HCT116 (cell line): ENCODE measurements around the gene ELL2. TPM values are rescaled to one million over a fixed set of nuclear protein-coding genes. Genes with fewer than 3 reads are reported as not detected.

Experiments
- ATAC-seq: fragments of 200-7000 bp; cut with Tn5 transposase; 2 replicates; pipeline ENCODE4 v1.9.1; 2020; ENCODE audit warnings: mild to moderate bottlenecking, moderate library complexity
- BruUV-seq: library from RNA; stranded (reverse); fragments of 400-500 nt; replicated peaks from 2 replicates; lab custom pipeline; 2021; lab: Mats Ljungman, UMichigan
- CTCF ChIA-PET: fragments of 300-600 bp; sonication (Branson Sonifier 250); formaldehyde crosslinking; loops from one replicate; lab custom pipeline; 2021; ENCODE audit warnings: antibody characterized with exemption; lab: Charles Lee
- POLR2A ChIA-PET: fragments of 300-600, 350-600 bp; sonication (Branson Sonifier 250); formaldehyde crosslinking; loops from one replicate; lab custom pipeline; 2021; ENCODE audit warnings: antibody characterized with exemption; lab: Charles Lee
- RAD21 ChIA-PET, 2 experiments: fragments of 300-600 bp; sonication (Branson Sonifier 250); formaldehyde crosslinking; loops; one replicate each; lab custom pipeline; 2023; ENCODE audit warnings: low total read pairs in 2 of 2; ENCODE audit not compliant: uncharacterized antibody in 2 of 2, unreplicated experiment in 2 of 2, low non-redundant PET in 1 of 2; lab: Charles Lee
- DNase-seq: peaks from one replicate; pipeline ENCODE4 v3.0.0-alpha.2; 2010; ENCODE audit warnings: low read depth, low spot score
- H2AFZ ChIP-seq: fragments of 200-600 bp; shearing (Covaris generic), sonication (generic); 2 replicates; pipeline ENCODE4 v1.6.1; 2017; ENCODE audit warnings: low read depth, mixed run types, mixed read lengths, antibody characterized with exemption, low read length; ENCODE audit not compliant: poor library complexity, severe bottlenecking
- H3K27ac ChIP-seq: 2 replicates; pipeline ENCODE4 v1.5.1; 2012; ENCODE audit warnings: low read depth, low read length
- H3K27me3 ChIP-seq: fragments of 200-600 bp; sonication (generic); 2 replicates; pipeline ENCODE4 v1.6.1; 2016; ENCODE audit warnings: mixed run types, low read length, mixed read lengths; ENCODE audit not compliant: insufficient read depth
- H3K36me3 ChIP-seq, 2 experiments: fragments of 200-500 bp in 1 of 2; fragments of 200-600 bp in 1 of 2; sonication (Bioruptor generic) in 1 of 2; sonication (generic) in 1 of 2; 2 replicates each; pipeline versions ENCODE4 v1.5.1 to v1.6.1; 2014 to 2016; ENCODE audit warnings: low read length in 2 of 2, inconsistent platforms in 1 of 2, mixed read lengths in 1 of 2, mixed run types in 1 of 2; ENCODE audit not compliant: insufficient read depth in 2 of 2, control insufficient read depth in 1 of 2
- H3K4me1 ChIP-seq, 2 experiments: fragments of 200-600 bp in 1 of 2; sonication (generic) in 1 of 2; 2 replicates each; pipeline versions ENCODE4 v1.5.1 to v1.6.1; 2012 to 2017; ENCODE audit warnings: low read length in 2 of 2, inconsistent platforms in 1 of 2, mild to moderate bottlenecking in 1 of 2, mixed read lengths in 1 of 2, mixed run types in 1 of 2, moderate library complexity in 1 of 2; ENCODE audit not compliant: insufficient read depth in 2 of 2, control insufficient read depth in 1 of 2
- H3K4me2 ChIP-seq: fragments of 200-600 bp; sonication (generic); 2 replicates; pipeline ENCODE4 v1.6.1; 2017; ENCODE audit warnings: mixed run types, low read length, mixed read lengths
- H3K4me3 ChIP-seq, 2 experiments: fragments of 200-600 bp in 1 of 2; sonication (generic) in 1 of 2; replicated peaks in 1 of 2; 2 replicates each; pipeline ENCODE4 v1.5.1; 2011 to 2016; ENCODE audit warnings: low read length in 2 of 2, control low read depth in 1 of 2, low read depth in 1 of 2, mild to moderate bottlenecking in 1 of 2, mixed read lengths in 1 of 2, mixed run types in 1 of 2
- H3K79me2 ChIP-seq: fragments of 200-600 bp; sonication (generic); 2 replicates; pipeline ENCODE4 v1.6.1; 2017; ENCODE audit warnings: mild to moderate bottlenecking, mixed run types, low read length, moderate library complexity, mixed read lengths; ENCODE audit not compliant: insufficient read depth
- H3K9ac ChIP-seq: fragments of 200-600 bp; sonication (generic); 2 replicates; pipeline ENCODE4 v1.6.1; 2016; ENCODE audit warnings: low read length, mixed read lengths
- H3K9me2 ChIP-seq: fragments of 200-600 bp; sonication (generic), shearing (Covaris generic); 2 replicates; pipeline ENCODE4 v1.6.1; 2017; ENCODE audit warnings: mixed run types, mild to moderate bottlenecking, moderate library complexity; ENCODE audit not compliant: insufficient read depth
- H3K9me3 ChIP-seq, 2 experiments: fragments of 200-500 bp in 1 of 2; fragments of 200-600 bp in 1 of 2; sonication (Bioruptor generic) in 1 of 2; sonication (generic) in 1 of 2; 2 replicates each; pipeline ENCODE4 v1.6.1; 2014 to 2017; ENCODE audit warnings: low read length in 2 of 2, mixed read lengths in 2 of 2, inconsistent platforms in 1 of 2, low read depth in 1 of 2, mild to moderate bottlenecking in 1 of 2, mixed run types in 1 of 2, moderate library complexity in 1 of 2; ENCODE audit not compliant: control insufficient read depth in 1 of 2, insufficient read depth in 1 of 2
- H4K20me1 ChIP-seq: fragments of 200-600 bp; sonication (generic), shearing (Covaris generic); 2 replicates; pipeline ENCODE4 v1.6.1; 2017; ENCODE audit warnings: mixed run types, mild to moderate bottlenecking, moderate library complexity; ENCODE audit not compliant: insufficient read depth
- CBX3 ChIP-seq: IDR thresholded peaks from 2 replicates; pipeline ENCODE4 v1.6.1; 2012; ENCODE audit warnings: low read depth
- CEBPB ChIP-seq: IDR thresholded peaks from 2 replicates; pipeline ENCODE4 v1.6.1; 2012; ENCODE audit warnings: low read depth
- CTCF ChIP-seq, 3 experiments: fragments of 200-600 bp in 1 of 3; sonication (generic) in 1 of 3; IDR thresholded peaks in 2 of 3; conservative IDR thresholded peaks in 1 of 3; 2 replicates each; pipeline ENCODE4 v1.5.1; 2012 to 2017; ENCODE audit warnings: low read depth in 2 of 3, low read length in 2 of 3, antibody characterized with exemption in 1 of 3, borderline replicate concordance in 1 of 3, control low read depth in 1 of 3, mild to moderate bottlenecking in 1 of 3, mixed read lengths in 1 of 3, mixed run types in 1 of 3, moderate library complexity in 1 of 3; ENCODE audit not compliant: insufficient read depth in 1 of 3
- ELF1 ChIP-seq: IDR thresholded peaks from 2 replicates; pipeline ENCODE4 v1.6.1; 2012; ENCODE audit warnings: low read depth, borderline replicate concordance
- POLR2A ChIP-seq: IDR thresholded peaks from 2 replicates; pipeline ENCODE4 v1.7.0; 2011; ENCODE audit warnings: borderline replicate concordance; ENCODE audit not compliant: insufficient read depth, insufficient read length; ENCODE audit errors: extremely low read depth
- TCF7L2 ChIP-seq: IDR thresholded peaks from 2 replicates; pipeline ENCODE4 v1.7.0; 2011; ENCODE audit warnings: borderline replicate concordance, inconsistent platforms; ENCODE audit not compliant: insufficient read depth, insufficient read length; ENCODE audit errors: extremely low read depth
- ZFX ChIP-seq: fragments of 450-650 bp; IDR thresholded peaks from 2 replicates; pipeline ENCODE4 v1.6.1; 2017
- intact Hi-C: fragments of 100-400 bp; cut with micrococcal nuclease; formaldehyde crosslinking; loops from 2 replicates; pipeline ENCODE4 v1.10.0; 2022
- total RNA-seq: library from RNA; stranded (reverse); gene quantifications from one replicate; pipeline ENCODE4 v1.2.1, GENCODE V29; 2021; ENCODE audit not compliant: unreplicated experiment

The ELL2 gene
- total RNA-seq, 1 experiment from 2014 or later = 29.8 TPM

DNA sequence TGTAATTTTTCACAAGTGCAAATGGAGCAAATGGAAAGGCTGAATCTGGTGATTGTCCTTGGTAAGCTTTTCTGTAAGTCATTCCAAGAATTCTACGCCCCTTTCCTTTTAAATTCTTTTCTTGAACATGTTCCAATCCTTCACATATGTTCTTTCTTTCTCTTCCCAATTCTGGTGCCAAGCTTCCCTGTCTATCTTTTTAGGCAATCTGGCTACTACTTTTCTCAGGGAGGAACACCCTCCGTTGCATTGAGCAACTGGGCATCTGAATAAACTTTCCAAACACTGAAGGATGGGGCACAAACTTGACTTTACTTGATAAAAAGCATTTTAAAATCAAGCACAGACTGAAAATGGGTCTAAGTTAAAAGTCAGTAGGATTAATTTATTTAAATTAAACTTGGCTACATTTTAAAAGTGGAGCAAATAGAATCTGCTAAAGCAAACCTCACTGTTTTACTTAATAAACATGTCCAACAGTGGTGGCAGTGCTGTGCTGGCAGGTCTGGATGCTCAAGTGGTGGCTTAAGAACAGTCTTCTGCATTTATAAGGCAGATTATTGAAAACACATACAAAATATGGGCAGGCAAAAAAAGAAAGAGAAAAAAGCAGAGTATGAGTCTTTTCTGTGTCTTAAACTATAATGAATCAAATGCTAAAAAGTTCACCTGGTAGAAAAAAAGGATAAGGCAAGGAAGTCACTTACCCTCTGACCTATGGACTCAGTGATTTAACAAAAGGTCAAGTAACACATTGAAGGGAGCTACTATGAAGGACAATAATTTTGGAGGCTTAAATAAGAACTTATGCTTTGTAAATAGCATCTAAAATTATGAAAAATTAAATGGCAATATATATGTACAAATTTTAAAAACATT, 5.4 kb downstream of the ELL2 start:
- Histone ChIP-seq H3K9me2 (no peaks in the 10 kb centered on the region), H3K4me1 (peaks cover 6 to 26% of the 10 kb centered on the region in 2 experiments; a peak in 3 of 4 replicates), H3K9me3 (no peaks in the 10 kb centered on the region), H3K36me3 (no peaks in the 10 kb centered on the region), H3K27ac (no peak overlapping the region), H3K79me2 (peaks cover 51% of the 10 kb centered on the region), H3K4me2 (no peak overlapping the region), H3K27me3 (no peaks in the 10 kb centered on the region), H2AFZ (no peak overlapping the region), H4K20me1 (no peaks in the 10 kb centered on the region), H3K4me3 (no peak overlapping the region), H3K9ac (no peak overlapping the region)
- ChIA-PET RAD21 (no interaction called here), CTCF (no interaction called here), POLR2A (interaction anchor here (0.6 kb wide), 1 partner anchor 17 kb away, joined by 3 read pairs; no protein-coding TSS in a partner anchor)
- no TSS peak for BruUV-seq
- TF ChIP-seq ZFX (no peak), CEBPB (no peak), ELF1 (no peak), CBX3 (no peak), POLR2A (no peak), CTCF (IDR thresholded peaks at IDR 0.05 in 2 of 3, conservative IDR thresholded peaks at IDR 0.05 in 1 of 3; ENCODE audit: borderline replicate concordance in 1 of 3, insufficient read depth in 1 of 3, low read depth in 2 of 3, low read length in 2 of 3) (no peak)
- DNase-seq (no peak), ATAC-seq (no peak)
- intact Hi-C loops = no loop called here

DNA sequence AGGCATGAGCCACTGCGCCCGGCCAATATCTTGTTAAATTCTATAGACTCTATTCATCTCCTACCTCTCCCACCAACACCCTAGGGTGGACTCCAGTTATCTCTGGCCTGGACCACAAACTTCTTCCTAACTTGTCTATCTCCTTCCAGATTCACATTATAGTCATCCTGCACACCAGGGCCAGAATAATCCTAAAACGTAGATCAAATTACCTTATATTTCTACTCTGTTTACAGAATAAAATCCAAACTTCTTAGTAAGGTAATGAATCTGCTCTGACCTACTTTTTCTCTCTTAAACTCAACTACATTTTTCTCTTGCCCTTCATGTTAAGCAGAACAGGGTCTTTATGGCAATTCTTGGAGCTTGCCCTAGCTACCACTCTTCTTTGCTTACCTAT, 6.9 kb downstream of the ELL2 start:
- H3K4me1 ChIP-seq = peaks cover 2 to 19% of the 10 kb centered on the region in 2 experiments; a peak in 3 of 4 replicates
- no peaks in the 10 kb centered on the region for H4K20me1 ChIP-seq
- intact Hi-C loops = no loop called here
- no peaks in the 10 kb centered on the region for H3K9me2 ChIP-seq
- no peak overlapping the region for H3K4me3 ChIP-seq
- peaks cover 45% of the 10 kb centered on the region for H3K79me2 ChIP-seq
- CTCF ChIA-PET = no interaction called here
- H3K27ac ChIP-seq = no peak overlapping the region
- POLR2A ChIA-PET = no interaction called here
- DNase-seq = no peak
- H3K27me3 ChIP-seq = no peaks in the 10 kb centered on the region
- H3K36me3 ChIP-seq = no peaks in the 10 kb centered on the region
- no peak for TF ChIP-seq TCF7L2
- H3K4me2 ChIP-seq = no peak overlapping the region
- RAD21 ChIA-PET = no interaction called here
- H2AFZ ChIP-seq = no peak overlapping the region
- BruUV-seq = no TSS peak
- no peaks in the 10 kb centered on the region for H3K9me3 ChIP-seq
- H3K9ac ChIP-seq = no peak overlapping the region
- ATAC-seq = no peak
